GM19395 (cell line): ENCODE measurements around the gene WNT3A.

Source experiments
- ATAC-seq: cut with Tn5 transposase; IDR thresholded peaks from one replicate; pipeline ENCODE4 v1.9.1; 2021; ENCODE audit warnings: mild to moderate bottlenecking, moderate library complexity; ENCODE audit not compliant: unreplicated experiment

Gene WNT3A

DNA sequence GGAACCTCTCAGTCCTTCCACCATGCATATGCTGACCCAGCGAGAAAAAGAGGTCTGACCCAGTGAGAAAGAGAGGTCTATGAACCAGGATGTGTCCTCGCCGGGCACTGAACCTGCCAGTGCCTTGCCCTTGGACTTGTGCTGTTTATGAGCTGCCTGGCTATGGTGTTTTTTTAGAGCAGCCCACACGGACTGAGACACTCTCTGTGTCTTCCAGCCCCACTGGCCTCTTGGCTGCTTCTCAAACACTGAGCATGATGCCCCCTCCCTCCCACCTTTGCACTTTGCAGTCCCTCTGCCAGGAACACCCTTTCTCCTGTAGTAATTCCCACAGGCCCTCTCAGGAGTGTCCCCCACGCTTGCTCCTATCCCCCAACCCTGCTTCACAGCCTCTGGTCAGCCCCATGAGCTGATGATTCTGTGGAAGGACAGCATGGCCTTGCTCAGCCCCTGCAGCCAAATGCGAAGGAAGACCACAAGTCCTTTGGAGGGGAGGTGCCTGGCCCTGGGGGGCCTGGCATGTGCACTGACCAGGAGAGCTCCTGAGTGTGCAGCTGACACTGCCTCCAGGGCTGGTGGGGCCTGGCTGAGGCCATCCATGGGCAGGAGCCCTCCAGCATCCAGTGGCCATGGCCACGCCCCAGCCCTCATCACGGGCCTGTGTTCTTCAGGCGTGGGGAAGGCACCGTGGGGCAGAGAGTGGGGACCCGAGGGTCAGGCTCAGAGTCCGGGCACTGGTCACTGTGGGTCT, 23.8 kb downstream of the WNT3A start:
- no peak for ATAC-seq

DNA sequence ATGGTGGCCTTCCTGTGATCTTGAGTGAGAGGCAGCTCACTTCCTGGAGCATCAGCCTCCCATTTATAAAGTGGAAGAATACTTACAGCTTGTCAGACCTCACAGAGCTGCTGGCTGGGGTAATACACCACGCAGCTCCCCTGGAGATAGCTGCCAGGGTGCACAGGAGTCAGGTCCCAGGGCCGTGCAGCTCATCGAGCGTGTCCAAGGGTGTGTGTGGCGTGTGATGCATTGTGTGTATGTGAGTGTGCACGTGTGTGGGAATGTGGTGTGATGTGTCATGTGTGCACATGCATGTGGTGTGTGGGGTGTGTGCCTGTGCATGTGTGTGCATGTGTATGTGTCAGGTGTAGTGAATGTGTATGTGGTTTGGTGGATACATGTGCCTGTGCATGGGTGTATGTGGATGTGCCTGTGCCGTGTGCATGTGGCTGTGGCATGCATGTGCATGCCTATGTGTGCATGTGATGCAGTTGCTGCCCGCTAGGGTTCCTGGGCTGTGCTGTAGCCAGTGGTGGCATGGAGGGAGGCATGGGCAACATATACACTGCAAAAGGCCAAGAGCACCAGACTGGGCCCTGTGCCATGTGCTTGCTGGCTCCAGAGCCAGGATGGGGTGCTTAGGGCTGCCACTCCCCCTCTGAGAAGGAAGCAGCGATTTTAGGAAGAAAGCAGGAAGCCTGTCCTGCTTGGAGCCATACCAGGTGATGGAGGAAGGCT, 24.6 kb downstream of the WNT3A start:
- no peak for ATAC-seq

DNA sequence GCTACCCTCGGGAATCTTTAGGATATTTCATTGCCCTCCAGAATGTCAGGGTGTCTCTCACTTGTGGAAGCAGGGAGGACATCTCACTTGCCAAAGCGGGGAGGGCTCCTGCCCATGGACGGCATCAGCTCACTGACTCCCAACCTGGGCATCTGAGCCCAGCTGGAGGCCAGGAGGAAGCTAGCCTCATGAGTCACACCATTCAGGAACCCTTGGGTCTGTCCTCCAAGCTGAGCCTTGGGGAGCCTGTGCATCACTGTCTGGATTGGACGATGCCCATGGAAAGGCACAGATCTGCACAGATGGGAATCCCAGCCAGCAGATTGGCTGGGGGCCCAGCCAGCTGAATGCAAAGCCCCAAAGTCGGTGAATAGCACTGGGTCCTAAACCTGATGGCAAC, 25.2 kb downstream of the WNT3A start:
- ATAC-seq = no peak

DNA sequence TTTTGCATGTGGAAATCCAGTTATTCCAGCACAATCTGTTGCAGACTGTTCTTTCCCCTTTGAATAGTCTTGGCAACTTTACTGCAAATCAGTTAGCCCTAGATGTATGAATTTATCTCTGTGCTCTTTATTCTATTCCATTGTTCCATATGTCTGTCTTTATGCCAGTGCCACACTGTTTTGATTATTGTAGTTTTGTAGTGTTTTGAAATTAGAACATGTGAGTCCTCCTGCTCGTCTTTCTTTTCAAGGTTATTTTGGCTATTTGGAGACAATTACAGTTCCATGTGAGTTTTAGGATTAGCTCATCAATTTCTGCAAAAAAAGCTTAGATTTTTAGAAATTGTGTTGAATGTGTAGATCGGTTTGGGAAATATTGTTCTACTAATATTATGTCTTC, 26.6 kb downstream of the WNT3A start:
- ATAC-seq = no peak

DNA sequence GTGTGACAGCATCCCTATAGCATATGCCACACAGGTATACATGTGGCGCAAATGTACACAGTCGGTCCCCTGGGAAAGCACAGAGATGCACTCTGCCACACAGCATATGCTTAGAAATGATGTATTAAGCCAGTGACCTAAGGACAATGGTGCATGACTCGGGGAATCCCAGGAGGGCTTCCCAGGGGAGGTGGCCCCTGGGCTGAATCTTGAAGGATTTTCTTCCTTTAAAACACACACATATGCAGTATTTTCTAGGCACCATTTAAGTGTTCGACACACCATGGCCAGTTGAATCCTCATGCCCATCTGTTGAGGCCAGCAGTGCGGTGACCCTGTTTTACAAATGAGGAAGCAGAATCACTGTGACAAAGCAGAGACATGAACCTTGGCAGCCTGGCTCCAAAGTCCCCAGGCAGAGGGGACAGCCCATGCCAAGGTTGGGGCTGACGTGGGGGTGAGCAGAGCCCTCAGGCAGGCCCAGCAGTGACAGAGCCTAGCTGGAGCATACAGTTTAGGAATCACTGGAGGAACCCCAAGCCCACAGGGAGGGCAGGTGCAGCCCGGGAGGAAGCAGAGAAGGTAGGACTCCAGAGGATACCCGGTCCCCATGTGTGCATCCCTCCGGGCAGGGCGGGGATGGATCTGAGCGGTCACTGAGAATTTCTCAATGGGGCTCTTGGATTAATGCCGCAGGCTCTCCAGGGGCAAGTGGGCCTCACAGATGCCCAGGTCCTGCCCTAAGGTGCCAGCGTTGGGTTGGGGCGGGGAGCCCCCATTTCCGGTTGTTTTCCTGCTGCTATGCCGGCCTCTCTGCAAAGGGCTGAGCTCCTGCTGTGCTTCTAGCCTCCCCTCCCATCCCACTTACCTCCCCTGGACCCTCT, 28.4 kb downstream of the WNT3A start:
- no peak for ATAC-seq

DNA sequence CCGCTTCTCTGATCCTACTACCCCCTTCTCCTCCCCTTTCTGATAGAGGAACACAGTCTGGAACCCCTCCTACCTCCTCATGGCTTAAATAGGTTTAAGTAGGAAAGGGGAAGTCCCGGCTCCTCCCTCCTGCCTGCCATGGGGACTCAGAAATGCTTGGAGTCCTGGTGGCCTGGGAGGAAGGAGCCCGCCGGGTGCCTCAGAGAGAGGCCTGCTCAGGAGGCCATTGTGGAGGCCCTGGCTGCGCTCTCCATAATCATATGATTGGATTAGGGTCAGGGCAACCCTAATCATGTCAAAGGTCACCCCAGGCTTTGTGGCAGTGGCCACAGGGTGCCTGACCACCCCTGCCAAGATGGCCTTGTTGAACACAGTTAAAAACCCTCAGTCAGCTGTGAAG, 29.0 kb downstream of the WNT3A start:
- ATAC-seq = no peak

DNA sequence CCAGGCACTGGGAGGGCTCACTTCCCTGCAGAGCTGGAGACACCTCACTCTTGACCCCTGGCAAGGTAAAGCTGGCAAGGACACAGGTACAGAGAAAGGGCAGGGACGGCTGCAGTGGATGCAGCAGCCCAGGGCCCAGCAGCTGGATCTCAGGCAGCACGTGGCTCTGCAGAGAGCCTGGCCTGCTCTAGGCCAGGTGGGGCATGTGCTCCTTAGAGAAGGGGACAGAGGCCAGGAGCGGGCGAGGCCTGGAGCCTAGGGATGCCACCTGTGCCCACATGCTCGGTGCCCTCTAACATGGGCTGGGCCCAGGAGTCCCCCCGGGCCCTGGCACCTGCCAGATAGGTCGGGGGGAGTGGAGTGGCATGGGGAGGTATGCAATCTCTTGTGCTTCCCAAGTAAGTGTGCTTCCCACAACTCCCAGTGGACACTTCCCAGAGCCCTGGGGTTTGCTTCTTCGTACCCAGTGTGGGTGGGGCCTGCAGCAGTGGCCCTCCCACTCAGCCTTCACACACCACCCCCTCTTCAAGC, 30.0 kb downstream of the WNT3A start:
- ATAC-seq = no peak

DNA sequence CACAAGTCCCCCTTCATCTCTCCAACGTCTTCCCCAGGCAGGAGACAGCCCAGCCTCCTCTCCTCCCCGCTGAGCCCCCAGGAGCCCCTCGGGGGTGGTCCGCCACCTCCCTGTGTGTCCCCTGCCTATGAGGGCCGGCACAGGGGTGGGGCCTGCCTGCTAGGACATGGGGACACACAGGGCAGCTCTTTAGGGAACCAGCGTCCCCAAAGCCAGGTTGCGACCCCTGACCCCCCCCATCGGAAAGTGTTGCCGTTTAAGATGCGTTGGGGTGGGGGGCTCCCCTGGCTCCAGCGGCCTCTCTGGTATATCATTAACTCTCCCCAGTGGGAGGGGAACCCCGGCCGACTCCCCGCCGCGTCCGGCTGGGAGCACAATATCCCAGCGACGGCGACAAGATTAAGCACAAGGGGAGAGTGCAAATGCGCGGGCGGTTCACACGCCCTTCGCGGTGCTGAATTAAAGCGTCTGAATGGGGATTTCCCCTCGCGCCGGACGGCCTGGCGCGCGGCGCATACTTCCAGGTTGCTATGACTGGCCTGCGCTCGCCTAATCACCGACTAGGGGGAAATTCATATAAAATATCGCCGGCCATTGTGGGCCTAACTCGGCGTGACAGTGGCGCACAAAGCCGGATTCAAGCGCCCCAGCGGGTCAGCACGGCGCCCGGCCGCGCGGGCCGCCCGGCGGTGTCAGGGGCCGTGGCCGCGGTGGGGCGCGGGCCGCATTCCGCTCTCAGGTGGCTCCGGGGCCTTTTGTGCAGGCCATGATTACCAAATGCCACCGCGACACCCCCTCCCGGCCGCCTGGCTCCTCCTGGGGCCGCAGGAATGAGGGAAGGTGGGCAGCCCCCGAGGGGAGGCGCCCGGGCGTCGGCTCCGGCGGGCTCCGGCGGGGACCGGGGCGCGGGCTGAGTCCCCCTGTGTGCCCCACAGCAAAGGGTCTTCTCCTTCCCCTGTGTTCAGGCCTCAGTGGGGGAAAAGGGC, 30.9 kb downstream of the WNT3A start:
- peak; percentile 86 for ATAC-seq

DNA sequence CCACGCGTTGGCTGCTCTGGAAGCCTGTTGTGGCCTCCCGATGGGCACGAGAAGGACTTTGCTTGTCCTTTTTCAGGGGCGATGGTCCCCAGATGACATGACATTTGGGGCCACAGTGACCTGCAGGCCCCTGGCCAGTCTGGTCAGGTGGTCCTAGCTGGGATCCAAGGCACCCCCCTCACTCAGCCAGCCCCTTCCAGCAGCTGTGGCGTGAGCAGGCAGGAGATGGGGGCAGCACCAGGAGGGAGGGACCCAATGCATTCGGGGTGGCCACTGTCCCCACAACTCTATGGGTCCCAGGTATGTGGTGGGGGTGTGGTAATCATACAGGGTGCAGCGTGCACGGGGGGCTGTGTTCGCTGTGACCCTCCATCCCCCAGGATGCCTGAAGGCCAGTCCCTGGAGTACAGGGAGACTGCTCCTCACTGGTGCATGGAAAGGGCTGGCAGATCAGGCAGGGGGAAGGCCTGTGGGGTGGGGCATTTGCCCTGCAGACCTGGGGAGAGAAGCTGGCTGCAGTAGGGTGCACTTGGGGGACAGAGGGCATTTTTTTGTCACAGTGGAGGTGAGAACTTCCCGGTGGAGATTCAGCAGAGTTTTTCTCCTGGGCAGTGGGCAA, 31.7 kb downstream of the WNT3A start:
- ATAC-seq = no peak

DNA sequence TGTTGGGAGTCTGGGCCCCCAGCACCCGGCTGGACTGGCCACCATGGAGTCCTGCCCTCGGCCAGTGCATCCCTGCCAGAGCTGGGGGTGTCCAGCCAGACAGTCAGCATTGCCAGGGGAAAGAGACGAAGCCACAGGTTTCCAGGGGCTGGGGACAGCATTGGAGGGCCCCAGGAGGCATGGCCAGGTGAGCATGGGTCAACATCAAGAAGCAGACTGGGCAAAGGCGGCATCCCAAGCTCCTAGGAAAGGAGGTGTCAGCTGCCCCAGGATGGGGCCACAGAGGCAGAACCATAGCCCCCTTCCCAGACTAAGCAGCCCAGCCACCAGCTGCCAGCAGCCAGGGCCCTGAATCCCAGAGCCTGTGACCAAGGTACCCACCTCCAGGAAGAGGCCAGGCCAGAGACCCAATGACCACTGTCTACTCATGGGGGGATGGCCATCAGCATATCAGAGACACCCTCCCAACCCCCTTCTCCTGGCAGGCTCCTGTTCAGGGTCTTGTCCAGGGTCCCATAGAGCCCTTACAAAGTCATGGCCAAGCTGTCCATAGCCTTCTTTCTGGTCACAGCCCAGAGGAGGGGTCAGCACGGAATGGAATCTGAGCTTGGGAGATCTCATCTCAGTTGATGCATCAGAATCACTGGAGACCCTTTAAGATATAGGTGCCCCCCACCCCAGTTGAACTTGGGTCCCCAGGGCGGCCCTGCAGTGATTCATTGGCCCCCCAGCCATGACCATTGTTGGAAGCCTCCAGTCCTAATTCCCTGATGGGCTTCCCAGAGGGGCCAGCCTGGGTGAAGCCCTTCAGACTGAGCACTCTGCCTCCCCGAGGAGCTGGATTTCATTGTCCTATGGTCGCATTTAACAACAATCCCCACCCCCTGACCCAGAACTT, 32.5 kb downstream of the WNT3A start:
- no peak for ATAC-seq

DNA sequence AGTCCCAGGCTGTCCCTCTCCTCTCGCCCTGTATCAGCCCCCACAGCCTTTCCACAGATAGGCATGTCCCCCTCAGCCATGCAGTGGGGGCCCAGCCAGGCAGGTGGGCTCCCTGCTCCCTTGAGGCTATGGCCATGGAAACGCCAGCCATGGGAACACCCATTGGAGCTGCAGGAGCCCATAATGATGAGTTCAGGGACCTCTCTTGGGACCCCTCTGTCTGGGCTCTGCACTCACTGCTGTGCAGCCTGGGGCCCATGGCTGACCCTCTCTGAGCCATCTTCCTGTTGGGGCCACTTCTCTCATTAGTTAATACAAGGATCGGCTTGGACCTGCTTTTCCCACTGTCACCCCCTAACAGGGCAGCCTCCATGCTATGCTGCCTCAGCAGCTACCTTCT, 33.2 kb downstream of the WNT3A start:
- ATAC-seq = no peak

DNA sequence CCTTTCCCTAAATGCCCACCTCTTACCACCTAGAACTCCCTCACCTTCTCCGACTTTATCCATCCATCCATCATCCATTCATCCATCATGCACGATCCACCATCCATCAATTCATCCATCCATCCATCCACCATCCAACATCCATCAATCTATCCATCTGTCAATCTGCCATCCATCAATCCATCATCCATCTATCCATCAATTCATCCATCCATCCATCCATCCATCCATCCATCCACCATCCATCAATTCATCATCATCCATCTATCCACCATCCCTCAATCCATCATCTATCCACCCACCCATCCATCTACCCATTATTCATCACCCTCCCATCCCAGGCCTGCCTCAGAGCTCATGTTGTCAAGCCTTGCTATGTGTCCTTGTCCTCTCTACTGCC, 34.5 kb downstream of the WNT3A start:
- no peak for ATAC-seq

DNA sequence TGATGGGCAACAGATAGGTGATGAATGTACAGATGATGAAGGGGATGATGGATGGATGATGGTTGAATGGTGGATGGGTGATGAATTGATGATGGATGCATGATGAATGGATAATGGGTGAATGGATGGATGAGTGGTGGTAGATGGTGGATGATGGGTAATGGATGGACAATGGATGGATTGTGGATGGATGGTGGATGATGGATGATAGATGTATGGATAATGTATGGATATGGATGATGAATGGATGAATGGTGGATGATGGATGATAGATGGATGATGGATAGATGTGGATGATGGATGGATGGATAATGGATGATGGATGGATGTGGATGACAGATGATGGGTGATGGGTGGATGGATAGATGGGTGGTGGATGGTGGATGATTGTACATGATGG, 35.7 kb downstream of the WNT3A start:
- no peak for ATAC-seq

DNA sequence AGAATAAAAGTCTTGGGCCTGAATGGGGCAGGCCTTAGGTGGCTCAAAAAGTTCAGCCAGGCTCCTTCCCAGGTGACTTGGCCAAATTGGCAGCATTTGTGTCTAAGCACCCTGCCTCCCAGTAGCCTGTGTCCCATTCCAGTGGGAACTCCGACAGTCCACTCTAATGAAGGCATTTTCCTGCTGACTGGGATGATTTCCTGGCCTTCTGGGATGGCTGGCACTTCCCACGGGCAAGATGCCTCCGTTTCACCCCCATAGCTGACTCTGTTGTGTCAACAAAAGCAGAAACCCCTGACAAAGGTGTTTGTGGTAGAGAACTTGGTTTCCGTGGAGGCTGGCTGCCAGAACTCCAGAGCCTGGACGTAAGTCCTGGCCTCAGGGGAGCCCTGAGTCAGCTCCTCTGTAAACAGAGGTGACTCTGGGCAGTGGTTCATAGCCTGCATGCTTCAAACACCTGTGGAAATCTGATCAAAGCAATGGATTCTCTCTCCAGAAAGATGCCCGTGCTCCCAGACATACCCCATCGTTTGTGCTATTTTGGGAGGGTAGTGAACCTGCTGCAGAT, 36.6 kb downstream of the WNT3A start:
- no peak for ATAC-seq

DNA sequence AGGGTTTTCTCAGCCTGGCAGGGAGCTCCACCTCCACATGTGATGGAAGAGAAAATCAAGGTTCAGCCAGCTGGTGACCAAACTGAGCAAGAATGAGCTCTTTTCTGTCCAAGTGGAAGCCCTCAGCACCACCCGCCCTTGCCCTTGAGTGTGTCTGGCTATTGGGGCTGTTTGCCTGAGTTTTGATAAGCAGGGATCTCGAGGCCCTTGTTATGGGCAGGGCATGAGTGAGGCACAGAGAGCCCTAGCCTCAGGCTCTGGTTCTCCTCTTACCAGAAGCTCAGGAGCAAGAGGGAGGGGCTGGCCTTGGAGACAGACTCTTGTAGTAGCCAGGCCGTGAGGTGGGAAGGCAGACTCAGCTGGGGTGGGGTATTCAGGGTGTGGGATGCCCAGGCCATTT, 38.2 kb downstream of the WNT3A start:
- ATAC-seq = no peak

DNA sequence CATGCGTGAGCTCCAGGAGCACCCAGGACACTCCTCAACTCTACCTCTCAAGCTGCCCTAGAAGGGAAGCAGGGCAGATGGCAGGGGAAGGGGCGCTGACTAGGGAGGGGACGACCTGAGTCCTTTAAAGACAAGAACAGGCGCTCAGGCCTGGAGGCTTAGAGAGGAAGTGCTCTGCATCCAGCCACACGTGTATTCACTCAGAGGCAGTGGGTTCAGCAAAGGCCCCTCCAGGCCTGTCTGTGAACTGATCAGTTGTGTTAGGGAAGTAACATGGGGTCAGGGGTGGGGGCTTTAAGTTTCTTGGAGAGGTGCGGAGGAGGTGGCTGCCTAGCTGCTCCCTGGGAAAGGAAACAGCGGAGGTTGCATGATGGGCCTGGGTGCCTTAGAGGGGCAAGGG, 38.6 kb downstream of the WNT3A start:
- ATAC-seq = no peak

DNA sequence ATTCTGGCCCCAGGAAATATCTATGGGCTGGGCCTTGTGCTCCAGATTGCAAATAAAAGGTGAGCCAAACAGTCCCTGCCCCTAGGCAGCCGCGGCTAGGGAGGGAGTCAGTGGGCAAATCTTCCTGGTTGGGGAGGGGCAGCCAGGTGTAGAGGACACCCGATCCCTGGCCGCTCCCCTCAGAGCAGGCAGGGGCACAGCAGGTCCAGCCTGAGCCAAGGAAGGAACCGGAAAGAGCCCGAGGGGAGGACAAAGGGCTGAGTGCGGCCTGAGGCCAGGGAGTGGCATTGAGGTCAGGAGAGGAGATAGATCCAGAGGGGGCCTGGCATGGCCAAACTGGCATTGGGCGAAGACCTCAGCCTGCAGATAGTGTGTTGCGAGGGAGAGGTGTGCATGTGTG, 39.1 kb downstream of the WNT3A start:
- no peak for ATAC-seq

DNA sequence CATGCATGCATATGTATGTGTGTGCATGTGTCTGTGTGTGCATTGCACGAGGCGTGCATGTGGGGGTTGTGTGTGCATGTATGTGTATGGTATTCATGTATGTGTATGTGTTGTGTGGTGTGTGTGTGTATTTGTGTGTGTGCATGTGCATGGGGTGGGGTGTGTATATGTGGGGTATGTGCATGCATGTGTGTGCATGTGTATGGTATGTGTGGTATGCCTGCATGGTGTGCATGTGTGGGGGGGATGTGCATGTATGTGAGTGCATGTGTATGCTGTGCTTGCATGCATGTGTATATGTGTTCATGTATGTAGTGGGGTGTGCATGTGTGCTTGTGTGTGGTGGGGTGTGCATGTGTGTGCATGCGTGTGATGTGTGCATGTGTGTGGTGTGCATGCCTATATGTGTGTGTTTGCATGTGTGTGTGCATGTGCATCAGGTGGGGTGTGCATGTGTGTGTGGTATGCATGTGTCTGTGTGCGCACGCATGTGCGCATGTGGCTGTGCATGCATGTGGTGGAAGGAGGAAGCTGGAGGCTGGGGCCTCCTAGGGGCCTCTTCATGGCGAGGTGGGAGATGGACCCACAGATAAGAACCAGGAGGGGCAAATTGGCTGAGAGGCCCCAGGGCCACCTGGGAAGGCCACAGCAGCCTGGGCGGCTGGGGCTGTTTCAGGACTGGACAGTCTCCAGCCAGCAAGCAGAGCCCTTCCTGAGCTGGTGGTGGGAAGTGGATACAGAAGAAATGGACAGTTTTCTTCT, 39.8 kb downstream of the WNT3A start:
- ATAC-seq = no peak
